GM18502 (cell line): ENCODE measurements around the gene MYCN.
"Not testable (repeated sequence)": the region's sequence is repeated elsewhere in the genome, so short reads cannot be mapped to it uniquely, and the experiment has no call there.

Source experiments
- ATAC-seq: cut with Tn5 transposase; IDR thresholded peaks from one replicate; pipeline ENCODE4 v1.9.1; 2021; ENCODE audit warnings: mild to moderate bottlenecking; ENCODE audit not compliant: unreplicated experiment, poor library complexity

MYCN gene

GRCh38 chr2:15907461-15908324, 32.7 kb upstream of the MYCN start:
- no peak for ATAC-seq

GRCh38 chr2:15908371-15908770, 32.0 kb upstream of the MYCN start:
- ATAC-seq, result no peak

GRCh38 chr2:15909157-15909556, 31.2 kb upstream of the MYCN start:
- no peak for ATAC-seq

- ATAC-seq, result no peak
Observed at GRCh38 chr2:15909736-15910135, 30.6 kb upstream of the MYCN start.

GRCh38 chr2:15911270-15911669, 29.1 kb upstream of the MYCN start:
- not testable (repeated sequence) for ATAC-seq

- no peak for ATAC-seq
Observed at GRCh38 chr2:15911686-15912085, 28.7 kb upstream of the MYCN start.

GRCh38 chr2:15912203-15912602, 28.1 kb upstream of the MYCN start:
- no peak for ATAC-seq

GRCh38 chr2:15913146-15913545, 27.2 kb upstream of the MYCN start:
- no peak for ATAC-seq

GRCh38 chr2:15914596-15915385, 25.6 kb upstream of the MYCN start:
- ATAC-seq, result no peak

GRCh38 chr2:15915546-15915945, 24.8 kb upstream of the MYCN start:
- ATAC-seq, result not testable (repeated sequence)

GRCh38 chr2:15916336-15916735, 24.0 kb upstream of the MYCN start:
- no peak for ATAC-seq

GRCh38 chr2:15918761-15919356, 21.5 kb upstream of the MYCN start:
- no peak for ATAC-seq

GRCh38 chr2:15919716-15920434, 20.5 kb upstream of the MYCN start:
- ATAC-seq, result no peak

GRCh38 chr2:15920696-15921095, 19.7 kb upstream of the MYCN start:
- ATAC-seq, result no peak

GRCh38 chr2:15923597-15923996, 16.8 kb upstream of the MYCN start:
- ATAC-seq, result no peak

GRCh38 chr2:15925819-15926218, 14.5 kb upstream of the MYCN start:
- no peak for ATAC-seq

GRCh38 chr2:15926252-15926651, 14.1 kb upstream of the MYCN start:
- no peak for ATAC-seq

- ATAC-seq, result no peak
Observed at GRCh38 chr2:15927551-15928218, 12.7 kb upstream of the MYCN start.

- not testable (repeated sequence) for ATAC-seq
Observed at GRCh38 chr2:15929008-15929407, 11.3 kb upstream of the MYCN start.

- ATAC-seq, result no peak
Observed at GRCh38 chr2:15929861-15930260, 10.5 kb upstream of the MYCN start.
